ENCODE results near the gene UHRF1.
A peak's percentile ranks its signal among the peaks of the same experiment; 100 is the strongest.

Gene UHRF1

DNA sequence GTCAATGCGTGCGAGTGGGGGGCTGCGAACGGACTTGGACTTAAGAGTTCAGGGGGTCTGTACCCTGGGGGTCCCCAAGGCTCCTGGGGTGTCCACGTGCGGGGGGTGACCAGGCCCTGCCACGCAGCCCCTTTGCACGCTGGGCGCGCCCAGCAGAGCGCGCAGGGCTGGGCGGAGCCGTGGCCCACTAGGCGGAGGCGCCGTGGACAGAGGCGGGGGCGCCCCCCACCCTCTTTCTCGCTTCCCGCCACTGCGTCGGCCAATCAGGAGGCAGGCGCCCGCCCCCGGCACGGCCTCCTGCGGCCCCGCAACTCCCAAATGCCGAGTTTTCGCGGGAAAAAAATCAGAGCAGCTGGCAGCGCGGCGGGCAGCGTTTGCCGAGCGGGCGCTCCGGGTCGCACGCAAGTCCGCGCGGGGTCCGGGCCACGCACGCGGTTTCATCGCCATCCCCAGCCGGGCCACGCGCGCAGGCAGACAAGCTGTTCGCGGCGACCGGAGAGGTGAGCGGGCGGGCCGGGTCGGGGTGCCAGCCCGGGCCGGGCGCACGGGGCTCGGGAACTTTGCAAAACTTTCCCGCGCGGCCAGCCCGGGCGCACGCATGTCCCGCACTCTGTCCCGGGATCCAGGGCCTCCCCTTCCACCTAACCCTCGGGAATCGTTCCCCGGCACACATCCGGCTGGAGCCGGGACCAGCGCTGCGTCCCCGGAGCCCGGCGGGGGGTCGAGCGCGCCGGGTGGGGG lies at the start of gene UHRF1:
Gene UHRF1, plus strand, starts transcription at position 346 of the 741 bp plus-strand sequence. CDS start 1,385 bp downstream, outside the sequence.
- Histone ChIP-seq H3K4me3 (ENCODE audit: low read length) (peak within 1 kb of the TSS; percentile 9), H3K27me3 (ENCODE audit: control insufficient read depth, insufficient read depth, low read length) (peaks cover 9% of the 10 kb centered on the region), H3K9ac (ENCODE audit: low read length) (peak within 1 kb of the TSS; percentile 24), H3K9me3 (ENCODE audit: control insufficient read depth, low read length) (no peaks in the 10 kb centered on the region), H3K36me3 (ENCODE audit: control insufficient read depth, insufficient read depth, low read length) (no peaks in the 10 kb centered on the region), H3K4me1 (ENCODE audit: control insufficient read depth, insufficient read depth, low read length) (peaks cover 27% of the 10 kb centered on the region)

DNA sequence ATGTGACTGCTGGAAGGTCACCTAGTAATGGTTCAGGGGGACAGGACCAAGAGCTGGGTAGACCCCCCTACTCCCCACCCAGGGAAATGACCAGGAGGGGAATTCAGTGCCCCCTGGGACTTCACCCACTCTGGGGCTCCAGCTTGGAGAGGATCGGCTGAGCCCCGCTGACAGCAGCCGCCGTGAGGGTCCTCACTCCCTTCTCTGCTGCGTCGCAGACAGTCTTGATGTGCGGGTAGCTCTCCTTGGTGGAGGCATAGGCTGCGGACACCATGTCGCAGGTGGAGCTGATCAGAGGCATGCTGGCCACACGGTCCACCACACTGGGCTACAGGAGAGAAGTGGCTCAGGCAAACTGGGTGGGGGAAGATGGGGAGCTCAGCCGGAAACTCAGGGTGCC lies 49.6 kb upstream of the UHRF1 start:
- no peaks in the 10 kb centered on the region for H3K9me3 ChIP-seq (ENCODE audit: control insufficient read depth, low read length)
- H3K4me1 ChIP-seq (ENCODE audit: control insufficient read depth, insufficient read depth, low read length), result peaks cover 5% of the 10 kb centered on the region
- H3K36me3 ChIP-seq (ENCODE audit: control insufficient read depth, insufficient read depth, low read length), result no peaks in the 10 kb centered on the region
- H3K27me3 ChIP-seq (ENCODE audit: control insufficient read depth, insufficient read depth, low read length), result no peaks in the 10 kb centered on the region
- H3K4me3 ChIP-seq (ENCODE audit: low read length), result no peak overlapping the region
- no peak overlapping the region for H3K9ac ChIP-seq (ENCODE audit: low read length)

DNA sequence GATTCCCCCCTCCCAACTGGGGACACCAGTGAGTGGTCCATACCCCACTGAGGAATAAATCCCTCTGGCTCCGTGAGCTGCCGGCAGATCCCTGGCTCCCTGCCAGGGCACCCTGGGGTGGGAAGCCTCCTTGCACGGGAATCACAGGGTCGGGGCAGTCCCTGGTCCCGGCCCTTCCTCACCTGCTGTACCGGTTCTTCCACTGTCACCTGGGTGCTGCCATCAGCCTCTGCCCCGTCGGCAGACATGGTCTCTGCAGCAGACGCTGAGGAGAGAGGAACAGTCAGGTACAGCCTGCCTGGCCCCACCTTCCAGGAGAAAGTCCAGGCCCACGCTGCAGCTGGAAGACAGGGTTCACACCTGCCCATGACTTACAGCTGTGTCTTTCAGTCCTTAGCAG lies 48.2 kb upstream of the UHRF1 start:
- H3K4me1 ChIP-seq (ENCODE audit: control insufficient read depth, insufficient read depth, low read length), result peaks cover 5% of the 10 kb centered on the region
- H3K9ac ChIP-seq (ENCODE audit: low read length), result no peak overlapping the region
- no peaks in the 10 kb centered on the region for H3K36me3 ChIP-seq (ENCODE audit: control insufficient read depth, insufficient read depth, low read length)
- no peaks in the 10 kb centered on the region for H3K27me3 ChIP-seq (ENCODE audit: control insufficient read depth, insufficient read depth, low read length)
- no peaks in the 10 kb centered on the region for H3K9me3 ChIP-seq (ENCODE audit: control insufficient read depth, low read length)
- no peak overlapping the region for H3K4me3 ChIP-seq (ENCODE audit: low read length)

DNA sequence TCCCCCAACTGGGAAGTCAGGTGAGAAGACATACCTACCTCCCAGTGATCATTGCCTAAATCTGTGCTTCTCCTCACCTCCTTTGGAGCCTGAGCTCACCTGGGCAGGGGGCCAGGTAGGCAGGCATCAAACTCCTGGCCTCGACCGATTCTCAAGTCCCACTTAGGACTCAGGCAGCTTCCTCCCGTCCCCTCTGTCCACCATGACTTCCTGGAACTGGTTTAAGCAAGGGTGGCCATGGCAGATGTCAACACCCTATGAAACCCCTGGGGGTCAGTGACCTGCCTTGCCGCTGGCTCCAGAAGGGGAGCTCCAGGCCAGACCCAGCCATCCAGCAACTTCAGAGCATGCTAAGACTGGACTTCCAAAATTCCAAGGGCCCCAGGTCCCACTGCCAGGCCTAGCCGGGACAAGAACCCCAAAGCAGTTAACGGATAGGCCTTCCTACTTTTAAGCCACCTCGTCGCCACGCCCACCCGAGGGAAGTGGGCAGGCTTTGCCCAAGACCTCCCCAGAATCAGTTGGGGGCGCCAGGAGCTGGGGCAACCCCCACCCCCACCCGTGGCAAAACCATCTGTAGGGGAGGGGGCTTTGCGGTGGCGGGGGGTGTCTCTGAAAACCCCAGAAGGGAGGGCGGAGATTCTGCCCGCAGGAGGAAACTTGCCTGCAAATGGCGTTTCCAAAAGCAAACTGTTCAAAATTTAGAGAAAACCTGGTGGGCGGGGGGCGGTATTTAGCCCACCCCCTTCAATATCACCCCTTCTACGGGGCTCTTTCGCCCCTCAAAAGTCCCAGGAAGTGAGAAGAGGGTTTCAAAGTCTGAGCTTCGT lies 42.5 kb upstream of the UHRF1 start:
- H3K9ac ChIP-seq (ENCODE audit: low read length), result peak overlapping the region; percentile 94
- peaks cover 7% of the 10 kb centered on the region for H3K4me1 ChIP-seq (ENCODE audit: control insufficient read depth, insufficient read depth, low read length)
- H3K36me3 ChIP-seq (ENCODE audit: control insufficient read depth, insufficient read depth, low read length), result no peaks in the 10 kb centered on the region
- H3K9me3 ChIP-seq (ENCODE audit: control insufficient read depth, low read length), result no peaks in the 10 kb centered on the region
- peak overlapping the region; percentile 45 for H3K4me3 ChIP-seq (ENCODE audit: low read length)
- H3K27me3 ChIP-seq (ENCODE audit: control insufficient read depth, insufficient read depth, low read length), result no peaks in the 10 kb centered on the region

DNA sequence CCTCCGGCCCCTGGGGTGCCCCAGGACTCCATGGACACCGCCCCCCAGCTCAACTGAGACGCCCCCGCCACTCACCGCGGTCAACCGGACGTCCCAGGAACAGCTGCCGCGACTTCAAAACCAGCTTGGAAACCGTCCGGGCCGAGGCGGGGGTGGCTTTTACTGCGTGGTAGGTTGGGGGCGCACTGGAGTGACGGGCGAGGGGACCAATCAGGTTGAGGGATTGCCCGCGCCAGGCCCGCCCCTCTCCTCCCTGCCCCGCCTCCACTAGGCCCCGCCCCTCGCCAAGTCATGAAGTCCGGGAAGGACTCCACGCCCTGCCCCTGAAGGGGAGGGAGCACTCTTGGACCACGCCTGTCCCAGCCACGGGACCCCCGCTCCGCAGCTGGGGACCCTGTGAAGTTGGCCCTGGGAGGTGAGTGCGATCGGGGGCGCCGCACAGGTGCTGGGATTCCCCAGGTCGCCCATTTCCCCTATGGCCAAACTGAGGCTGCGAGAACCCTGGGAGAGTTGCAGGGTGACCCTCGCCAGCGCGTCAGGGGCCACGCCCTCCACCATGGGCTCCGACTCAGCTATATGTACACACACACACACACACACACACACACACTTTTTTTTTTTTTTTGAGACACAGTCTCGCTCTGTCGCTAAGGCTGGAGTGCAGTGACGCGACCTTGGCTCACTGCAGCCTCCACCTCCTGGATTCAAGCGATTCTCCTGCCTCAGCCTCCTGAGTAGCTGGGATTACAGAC lies 41.6 kb upstream of the UHRF1 start, which contains the start of gene PLIN3:
Gene PLIN3, minus strand, starts transcription at position 134 of the 752 bp plus-strand sequence. CDS start 6,273 bp downstream, outside the sequence.
- Histone ChIP-seq H3K4me3 (ENCODE audit: low read length) (peak within 1 kb of the TSS; percentile 82), H3K4me1 (ENCODE audit: control insufficient read depth, insufficient read depth, low read length) (peaks cover 7% of the 10 kb centered on the region)

DNA sequence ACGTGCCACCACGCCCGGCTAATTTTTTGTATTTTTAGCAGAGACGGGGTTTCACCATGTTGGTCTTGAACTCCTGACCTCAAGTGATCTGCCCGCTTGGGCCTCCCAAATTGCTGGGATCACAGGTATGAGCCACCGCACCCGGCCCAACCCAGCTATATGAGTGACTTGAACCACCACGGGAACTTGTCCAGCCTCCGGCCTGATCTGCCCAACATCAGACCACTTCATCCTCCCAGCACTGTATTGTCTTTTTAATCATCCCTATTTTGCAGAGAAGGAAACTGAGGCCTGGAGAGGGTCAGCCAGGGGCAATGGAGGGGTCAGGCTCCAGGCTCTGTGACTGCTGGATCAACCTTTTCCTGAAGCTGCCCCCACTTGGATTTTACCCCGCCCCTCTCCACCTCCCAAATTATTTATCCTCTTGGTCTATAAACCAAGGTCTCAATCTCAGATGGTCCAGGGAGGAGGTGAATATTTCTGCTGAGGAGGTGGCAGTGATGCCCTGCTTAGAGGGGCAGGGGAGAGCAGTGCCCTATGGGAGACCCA lies 40.9 kb upstream of the UHRF1 start:
- Histone ChIP-seq H3K9ac (ENCODE audit: low read length) (no peak overlapping the region), H3K36me3 (ENCODE audit: control insufficient read depth, insufficient read depth, low read length) (no peaks in the 10 kb centered on the region), H3K27me3 (ENCODE audit: control insufficient read depth, insufficient read depth, low read length) (no peaks in the 10 kb centered on the region), H3K4me3 (ENCODE audit: low read length) (no peak overlapping the region), H3K9me3 (ENCODE audit: control insufficient read depth, low read length) (no peaks in the 10 kb centered on the region), H3K4me1 (ENCODE audit: control insufficient read depth, insufficient read depth, low read length) (peaks cover 7% of the 10 kb centered on the region)

More for the DNA sequence above, 41.6 kb upstream of the UHRF1 start, which contains the start of gene PLIN3:
- H3K9me3 ChIP-seq (ENCODE audit: control insufficient read depth, low read length), result no peaks in the 10 kb centered on the region
- H3K27me3 ChIP-seq (ENCODE audit: control insufficient read depth, insufficient read depth, low read length), result no peaks in the 10 kb centered on the region
- H3K9ac ChIP-seq (ENCODE audit: low read length), result peak within 1 kb of the TSS; percentile 94
- H3K36me3 ChIP-seq (ENCODE audit: control insufficient read depth, insufficient read depth, low read length), result no peaks in the 10 kb centered on the region

DNA sequence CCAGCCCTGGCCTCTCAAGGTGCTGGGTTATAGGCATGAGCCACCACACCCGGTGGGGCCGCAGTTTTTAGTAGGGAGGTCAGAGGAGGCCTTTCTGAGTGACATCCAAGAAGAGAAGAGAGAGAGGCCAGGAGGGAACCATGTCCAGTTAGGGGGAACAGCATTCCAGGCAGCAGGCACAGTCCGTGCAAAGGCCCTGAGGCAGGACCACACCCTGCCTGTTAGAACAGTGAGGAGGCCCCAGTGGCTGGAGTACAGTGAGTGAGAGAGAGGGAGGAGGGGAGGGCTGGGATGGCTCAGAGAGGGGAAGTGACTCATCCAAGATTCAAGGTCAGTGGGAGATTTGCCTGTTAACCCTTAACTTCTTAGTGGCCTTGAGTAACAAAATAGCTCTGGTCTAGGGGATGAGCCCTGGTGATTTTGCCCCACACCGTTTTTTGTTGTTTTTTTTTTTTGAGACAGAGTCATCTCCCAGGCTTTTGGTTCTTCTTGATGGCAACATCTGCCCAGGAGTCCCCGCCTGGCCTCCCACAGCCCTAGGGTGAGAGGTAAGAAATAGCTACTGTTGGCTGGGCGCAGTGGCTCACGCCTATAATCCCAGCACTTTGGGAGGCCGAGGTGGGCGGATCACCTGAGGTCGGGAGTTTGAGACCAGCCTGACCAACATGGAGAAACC lies 39.1 kb upstream of the UHRF1 start:
- Histone ChIP-seq H3K36me3 (ENCODE audit: control insufficient read depth, insufficient read depth, low read length) (no peaks in the 10 kb centered on the region), H3K9ac (ENCODE audit: low read length) (no peak overlapping the region), H3K27me3 (ENCODE audit: control insufficient read depth, insufficient read depth, low read length) (no peaks in the 10 kb centered on the region), H3K4me1 (ENCODE audit: control insufficient read depth, insufficient read depth, low read length) (peaks cover 7% of the 10 kb centered on the region), H3K9me3 (ENCODE audit: control insufficient read depth, low read length) (no peaks in the 10 kb centered on the region), H3K4me3 (ENCODE audit: low read length) (no peak overlapping the region)

DNA sequence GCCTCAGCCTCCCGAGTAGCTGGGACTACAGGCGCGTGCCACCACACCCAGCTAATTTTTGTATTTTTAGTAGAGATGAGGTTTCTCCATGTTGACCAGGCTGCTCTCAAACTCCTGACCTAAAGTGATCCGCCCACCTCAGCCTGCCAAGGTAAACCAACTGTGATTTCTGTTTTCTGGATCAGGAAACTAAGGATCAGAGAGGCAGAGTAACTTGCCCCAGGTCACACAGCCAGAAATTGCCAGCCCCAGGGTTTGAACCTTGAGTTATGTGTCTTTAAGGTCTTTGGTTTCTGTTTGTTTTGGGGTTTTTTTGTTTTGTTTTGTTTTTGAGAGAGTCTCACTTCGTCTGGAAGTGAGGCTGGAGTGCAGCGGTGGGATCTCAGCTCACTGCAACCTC lies 37.6 kb upstream of the UHRF1 start:
- H3K36me3 ChIP-seq (ENCODE audit: control insufficient read depth, insufficient read depth, low read length), result no peaks in the 10 kb centered on the region

DNA sequence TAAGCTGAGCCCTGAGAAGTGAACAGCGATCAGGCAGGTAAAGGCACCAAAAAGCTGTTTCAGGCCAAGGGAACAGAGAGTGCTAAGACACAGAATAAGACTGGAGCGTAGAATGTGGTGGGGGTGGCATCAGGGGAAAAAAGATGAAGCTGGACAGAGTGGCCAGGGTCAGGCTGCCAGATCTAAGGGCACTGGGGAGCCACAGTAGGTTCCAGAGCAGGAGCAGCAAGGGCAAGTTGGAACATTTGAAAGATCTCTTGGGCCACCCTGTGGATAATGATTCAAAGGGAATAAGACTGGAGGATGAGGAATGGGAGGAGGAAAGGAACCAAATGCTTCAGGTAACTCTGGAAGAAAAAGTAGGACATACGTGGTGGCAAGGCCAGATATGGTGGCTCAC lies 35.4 kb upstream of the UHRF1 start:
- H3K9ac ChIP-seq (ENCODE audit: low read length), result no peak overlapping the region
- H3K27me3 ChIP-seq (ENCODE audit: control insufficient read depth, insufficient read depth, low read length), result peaks cover 3% of the 10 kb centered on the region
- no peak overlapping the region for H3K4me3 ChIP-seq (ENCODE audit: low read length)
- H3K36me3 ChIP-seq (ENCODE audit: control insufficient read depth, insufficient read depth, low read length), result no peaks in the 10 kb centered on the region
- no peaks in the 10 kb centered on the region for H3K9me3 ChIP-seq (ENCODE audit: control insufficient read depth, low read length)
- no peaks in the 10 kb centered on the region for H3K4me1 ChIP-seq (ENCODE audit: control insufficient read depth, insufficient read depth, low read length)

More for the DNA sequence above, 37.6 kb upstream of the UHRF1 start:
- Histone ChIP-seq H3K9me3 (ENCODE audit: control insufficient read depth, low read length) (no peaks in the 10 kb centered on the region), H3K4me3 (ENCODE audit: low read length) (no peak overlapping the region), H3K9ac (ENCODE audit: low read length) (no peak overlapping the region), H3K27me3 (ENCODE audit: control insufficient read depth, insufficient read depth, low read length) (no peaks in the 10 kb centered on the region), H3K4me1 (ENCODE audit: control insufficient read depth, insufficient read depth, low read length) (peaks cover 2% of the 10 kb centered on the region)

DNA sequence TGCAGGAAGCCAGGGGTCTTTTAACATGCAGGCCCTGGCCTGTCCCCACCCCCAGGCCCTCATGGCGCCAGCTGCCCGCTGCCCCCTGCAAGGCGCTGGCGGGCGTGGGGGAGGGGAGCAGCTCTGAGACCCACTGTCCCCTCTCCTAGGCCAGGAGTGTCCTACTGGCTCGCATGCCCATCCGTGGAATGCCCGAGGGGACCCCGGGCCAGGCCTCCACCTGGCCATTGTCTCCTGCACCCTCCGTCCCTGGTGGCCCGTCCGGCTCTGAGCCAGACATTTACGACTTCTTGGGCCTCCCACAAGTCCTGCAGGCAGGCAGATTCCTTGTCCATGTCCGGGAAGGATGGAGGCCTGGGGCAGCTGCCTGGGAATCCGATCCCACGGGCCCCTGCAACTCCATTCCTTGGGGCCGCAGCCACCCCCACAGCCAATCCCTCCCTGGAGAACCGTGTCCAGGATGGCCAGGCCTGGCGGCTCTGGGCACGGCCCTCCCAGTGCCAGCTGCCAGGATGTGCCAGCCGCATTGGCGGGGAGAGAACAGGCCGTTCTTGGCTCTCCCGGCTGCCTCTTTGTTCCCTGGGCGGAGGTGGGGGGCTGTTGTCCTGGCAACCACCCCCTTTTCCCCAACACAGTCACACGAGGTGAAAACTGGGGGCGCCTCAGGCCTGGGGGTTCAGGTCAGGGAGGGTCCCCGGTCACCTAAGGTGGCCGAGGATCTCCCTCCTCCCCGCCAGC lies 31.4 kb upstream of the UHRF1 start:
- Histone ChIP-seq H3K4me3 (ENCODE audit: low read length) (no peak overlapping the region), H3K27me3 (ENCODE audit: control insufficient read depth, insufficient read depth, low read length) (peaks cover 3% of the 10 kb centered on the region), H3K9me3 (ENCODE audit: control insufficient read depth, low read length) (no peaks in the 10 kb centered on the region), H3K4me1 (ENCODE audit: control insufficient read depth, insufficient read depth, low read length) (no peaks in the 10 kb centered on the region), H3K9ac (ENCODE audit: low read length) (no peak overlapping the region), H3K36me3 (ENCODE audit: control insufficient read depth, insufficient read depth, low read length) (no peaks in the 10 kb centered on the region)

Data from mucosa of stomach (tissue), 1 donor.